Midbrain (tissue), 1 donor: Measurements from ENCODE around the gene LCN2.
A peak's percentile ranks its signal among the peaks of the same experiment; 100 is the strongest.

Source experiments
- DNase-seq: peaks from one replicate; lab custom pipeline; 2025; lab: John Stamatoyannopoulos, UW

LCN2 gene

DNA sequence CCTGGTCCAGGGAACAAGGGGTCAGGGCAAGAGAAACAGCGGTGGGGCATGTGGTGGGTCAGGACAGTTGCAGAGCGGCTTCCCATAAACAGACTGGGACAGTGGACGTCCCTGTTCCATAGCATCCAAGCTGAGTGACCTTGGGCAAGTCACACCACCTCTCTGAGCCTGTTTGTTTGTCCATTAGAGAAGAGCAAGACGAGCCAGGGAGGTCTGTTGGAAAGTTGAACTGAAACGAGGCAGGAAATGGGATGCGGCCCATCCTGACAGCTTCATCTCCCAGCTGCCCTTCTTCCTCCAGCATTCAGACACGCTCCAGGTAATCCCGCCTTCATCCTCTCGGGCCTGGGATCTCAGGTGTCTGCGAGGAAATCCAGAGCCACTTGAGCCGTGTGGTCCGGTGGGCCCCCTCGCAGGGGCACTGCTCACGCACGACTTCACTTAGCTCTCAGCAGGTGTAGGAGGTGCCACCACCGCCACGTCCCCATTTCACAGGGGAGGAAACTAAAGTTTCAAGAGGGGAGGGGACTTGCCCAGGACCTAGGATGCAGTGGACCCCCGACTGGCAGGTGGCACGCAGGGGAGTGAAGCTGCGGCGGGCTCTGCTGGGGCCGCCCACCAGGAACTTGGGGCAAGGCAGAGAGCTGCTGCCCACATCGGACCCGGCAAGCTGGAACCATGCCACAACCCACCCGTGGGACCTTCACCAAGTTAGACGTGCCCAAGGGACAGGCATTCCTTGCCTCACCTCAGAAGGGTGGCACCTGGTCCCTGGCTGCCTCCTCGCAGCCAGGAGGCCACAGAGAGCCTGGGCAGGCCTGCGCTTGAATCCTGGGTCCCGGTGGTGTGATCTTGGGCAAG, 34.7 kb upstream of the LCN2 start:
- no peak for DNase-seq

DNA sequence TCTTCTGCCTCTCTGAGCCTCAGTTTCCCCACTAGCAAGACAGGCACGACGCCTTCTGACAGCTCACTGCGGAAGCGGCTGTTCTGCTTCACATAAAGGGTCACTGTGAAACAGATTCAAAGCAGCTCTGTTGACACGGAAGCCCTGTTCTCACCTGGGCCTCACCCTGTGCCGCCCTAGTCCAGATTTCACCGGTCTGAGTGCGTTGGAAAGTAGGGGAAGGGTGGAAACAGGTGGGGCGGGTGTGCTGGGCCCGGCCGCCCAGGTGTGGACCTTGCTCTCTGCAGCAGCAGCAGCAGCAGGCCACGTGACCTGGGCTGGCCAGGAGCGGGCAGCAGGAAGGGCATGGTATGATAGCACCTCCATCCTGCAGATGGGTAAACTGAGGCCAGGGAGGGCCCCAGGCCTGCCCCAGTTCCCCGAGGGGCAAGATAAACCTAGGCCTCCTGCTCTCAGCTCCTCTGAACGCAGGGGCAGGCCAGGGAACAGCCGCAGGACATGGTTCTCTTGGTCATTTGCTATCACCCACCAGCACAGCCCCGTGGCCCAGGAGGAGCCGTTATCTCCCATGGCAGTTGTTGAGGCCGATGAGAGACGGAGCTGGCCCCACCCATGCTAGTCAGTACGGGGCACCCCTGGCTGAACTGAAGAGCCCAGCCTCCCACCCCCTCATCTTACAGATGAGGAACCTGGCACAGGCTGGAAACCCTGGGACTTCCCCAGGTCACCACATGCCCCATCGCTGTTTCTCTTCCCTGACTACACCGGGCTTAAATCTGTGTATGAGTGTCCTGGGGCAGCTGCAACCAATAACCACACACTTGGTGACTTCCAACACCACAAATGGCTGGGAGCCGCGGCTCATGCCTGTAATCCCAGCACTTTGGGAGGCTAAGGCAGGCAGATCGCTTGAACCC, 33.8 kb upstream of the LCN2 start:
- no peak for DNase-seq

DNA sequence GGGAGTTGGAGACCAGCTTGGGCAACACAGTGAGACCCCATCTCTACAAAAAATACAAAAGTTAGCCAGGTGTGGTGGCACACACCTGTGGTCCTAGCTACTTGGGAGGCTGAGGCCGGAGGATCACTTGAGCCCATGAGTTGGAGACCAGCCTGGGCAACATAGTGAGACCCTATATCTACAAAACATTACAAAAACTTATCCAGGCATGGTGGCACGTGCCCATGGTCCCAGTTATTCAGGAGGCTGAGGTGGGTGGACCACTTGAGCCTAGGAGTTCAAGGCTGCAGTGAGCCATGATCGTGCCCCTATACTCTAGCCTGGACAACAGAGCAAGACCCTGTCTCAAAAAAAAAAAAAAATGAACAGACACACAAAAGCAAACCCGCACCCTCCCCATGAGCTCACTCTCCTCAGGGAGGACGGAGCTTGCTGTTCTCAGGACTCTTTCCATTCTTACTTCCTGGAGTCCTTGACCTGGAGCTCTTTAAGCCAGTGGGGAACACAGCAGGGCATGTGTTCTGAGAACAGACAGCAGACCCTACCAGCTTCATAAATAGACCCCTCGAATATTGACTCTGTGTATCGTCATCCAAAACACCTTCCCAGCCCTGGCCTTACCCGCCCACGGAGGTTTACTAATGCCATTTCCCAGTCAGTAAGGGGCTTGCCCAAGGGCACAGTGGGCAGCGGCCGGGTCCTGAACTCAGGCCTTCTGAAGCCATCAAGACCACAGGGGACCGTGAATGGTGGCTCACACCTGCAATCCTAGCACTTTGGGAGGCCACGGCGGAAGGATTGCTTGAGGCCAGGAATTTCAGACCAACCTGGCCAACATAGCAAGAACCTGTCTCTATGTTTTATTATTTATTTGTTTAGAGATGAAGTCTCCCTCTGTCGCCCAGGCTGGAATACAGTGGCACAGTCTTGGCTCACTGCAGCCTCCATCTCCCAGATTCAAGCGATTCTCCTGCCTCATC, 32.9 kb upstream of the LCN2 start:
- no peak for DNase-seq

DNA sequence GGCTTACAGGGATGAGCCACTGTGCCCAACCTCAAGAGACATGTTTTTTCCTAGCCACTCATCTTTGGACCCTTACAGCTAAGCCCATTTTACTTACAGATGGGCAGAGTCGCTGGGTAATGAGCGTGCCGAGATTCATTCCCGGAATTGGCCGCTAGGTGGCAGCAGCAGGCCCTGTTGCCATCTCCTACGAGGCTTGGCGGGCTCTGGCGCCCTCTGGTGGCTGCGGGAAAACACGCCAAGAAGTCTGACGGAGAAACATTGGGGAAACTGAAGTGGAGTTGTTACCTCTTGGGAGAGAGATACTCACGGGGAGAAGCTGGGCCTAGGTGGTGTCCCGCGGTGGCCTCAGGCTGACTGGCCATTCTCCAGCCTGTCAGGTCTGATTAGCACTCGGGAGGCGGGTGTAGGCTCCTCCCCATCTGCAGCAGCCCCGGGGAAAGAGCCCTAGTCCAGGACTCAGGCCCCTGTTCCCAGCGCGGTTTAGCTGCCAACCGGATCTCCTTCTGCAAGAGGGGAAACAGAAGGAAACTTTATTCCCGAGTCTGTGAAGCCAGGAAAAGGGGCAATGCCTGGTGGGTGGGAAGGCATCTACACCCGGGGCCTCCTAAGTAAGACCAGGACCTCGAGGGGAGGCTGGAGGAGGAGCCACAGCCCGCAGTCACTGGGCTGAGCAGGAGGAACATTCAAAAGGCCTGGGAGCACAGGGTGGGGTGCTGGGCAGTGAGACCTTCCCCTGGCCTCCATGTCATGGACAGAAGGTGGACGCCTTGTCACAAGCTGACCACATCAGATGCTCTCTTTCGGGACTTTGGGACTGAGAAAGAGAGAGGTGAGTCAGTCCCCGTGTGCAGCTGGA, 31.4 kb upstream of the LCN2 start:
- DNase-seq = peak; percentile 92

DNA sequence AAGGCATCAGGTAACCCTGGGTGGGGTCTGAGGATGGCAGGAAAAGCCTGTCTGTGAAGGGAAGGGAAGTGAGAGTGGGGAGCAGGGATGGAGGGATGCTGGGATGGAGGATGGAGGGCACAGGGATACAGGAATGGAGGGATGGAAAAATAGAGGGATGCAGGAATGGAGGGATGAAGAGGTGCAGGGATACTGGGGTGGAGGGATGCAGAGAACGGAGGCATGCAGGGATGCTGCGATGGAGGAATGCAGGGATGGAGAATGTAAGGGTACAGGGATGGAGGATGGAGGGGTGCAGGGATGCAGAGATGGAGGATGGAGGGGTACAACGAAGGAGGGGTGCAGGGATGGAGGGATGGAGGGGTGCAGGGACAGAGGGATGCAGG, 30.8 kb upstream of the LCN2 start:
- no peak for DNase-seq

DNA sequence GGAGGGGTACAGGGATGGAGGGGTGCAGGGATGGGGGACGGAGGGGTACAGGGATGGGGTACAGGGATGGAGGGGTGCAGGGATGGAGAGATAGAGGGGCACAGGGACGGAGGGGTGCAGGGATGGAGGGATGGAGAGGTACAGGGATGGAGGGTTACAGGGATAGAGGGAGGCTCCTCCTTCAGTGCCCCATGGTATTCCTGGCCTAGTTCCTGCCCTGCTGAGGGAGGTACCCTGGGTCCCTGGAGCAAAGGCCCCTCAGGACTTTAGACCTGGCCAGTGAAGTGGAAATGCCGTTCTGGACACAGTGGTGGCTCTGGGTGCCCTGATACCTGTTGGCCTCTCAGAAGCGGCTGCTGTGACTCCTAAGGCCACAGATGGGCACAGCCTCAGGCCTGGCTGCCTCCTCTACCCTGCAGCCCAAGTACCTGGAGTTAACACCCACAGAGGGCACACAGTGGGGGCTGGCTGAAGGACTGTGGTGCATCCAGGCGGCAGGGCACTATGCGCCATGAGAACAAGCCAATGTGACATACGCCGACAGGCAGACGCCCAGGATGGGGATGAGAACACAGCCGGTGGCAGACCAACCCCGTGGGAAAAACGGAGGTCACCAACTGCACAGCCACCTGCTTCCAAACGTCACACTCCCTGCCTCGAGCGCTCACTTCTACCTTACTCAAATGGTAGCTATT, 30.1 kb upstream of the LCN2 start:
- no peak for DNase-seq

DNA sequence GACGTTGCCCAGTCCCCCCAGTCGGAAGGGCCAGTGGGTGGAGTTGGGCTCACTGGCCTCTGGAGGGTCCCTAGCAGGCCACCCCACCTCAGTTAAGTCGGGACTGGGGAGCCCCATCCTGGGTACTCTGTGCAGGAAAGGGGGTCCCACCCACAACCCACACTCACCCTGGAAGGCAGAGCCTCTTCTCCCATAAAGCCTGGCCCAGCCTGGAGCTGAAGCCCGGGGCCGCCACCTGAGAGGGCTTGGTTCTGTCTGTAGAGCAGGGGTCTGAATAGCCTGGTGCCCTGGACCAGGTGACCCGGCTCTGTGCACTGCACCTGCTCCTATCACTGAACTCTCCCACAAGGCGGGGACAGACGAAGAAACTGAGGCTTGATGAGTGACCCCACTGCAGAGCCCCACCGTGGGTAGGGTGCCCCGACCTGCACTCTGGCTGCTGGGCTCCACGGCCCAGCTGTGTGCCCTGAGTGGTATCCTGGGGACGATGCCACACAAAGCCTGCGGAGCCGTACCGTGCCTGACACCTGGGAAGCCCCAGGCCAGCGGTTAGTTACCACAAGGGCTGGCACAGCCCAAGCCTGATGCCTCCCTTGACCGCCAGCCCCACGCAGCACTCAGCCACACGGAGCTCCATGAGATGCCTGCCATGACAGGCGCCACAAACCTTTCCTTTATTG, 29.1 kb upstream of the LCN2 start:
- DNase-seq = no peak

DNA sequence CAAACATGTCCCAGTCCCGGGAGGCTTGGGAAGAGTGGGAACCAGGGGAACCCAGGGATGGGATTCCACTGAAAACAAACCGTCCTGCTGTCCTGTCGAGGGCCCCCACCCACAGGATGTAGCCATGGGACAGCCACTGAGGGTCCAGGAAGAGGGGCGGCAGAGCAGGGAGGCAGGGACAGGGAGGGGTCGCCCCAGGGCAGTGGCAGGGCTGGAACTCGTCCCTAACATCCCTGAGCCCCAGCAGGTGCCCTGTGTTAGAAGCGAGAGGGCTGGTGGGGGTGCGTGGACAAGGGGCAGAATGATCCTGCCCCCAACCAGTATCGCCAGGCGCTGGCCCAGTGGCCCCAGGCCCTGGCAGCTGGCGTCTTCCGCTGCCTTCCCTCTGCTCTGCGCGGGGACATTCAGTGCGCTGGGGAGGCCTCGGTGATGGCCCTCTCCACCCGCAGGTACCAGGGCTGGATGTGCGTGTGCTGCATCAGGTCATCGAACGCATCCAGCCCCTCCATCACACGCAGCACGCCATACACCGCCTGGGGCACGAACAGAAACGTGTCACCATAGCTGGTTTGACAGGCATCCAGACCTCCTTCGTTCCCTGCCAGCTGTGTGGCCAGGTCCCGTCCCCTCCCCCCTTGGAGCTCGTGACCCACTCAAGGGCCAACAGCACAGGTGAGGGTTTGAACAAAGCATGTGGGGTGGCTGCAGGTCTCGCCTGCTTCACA, 28.4 kb upstream of the LCN2 start:
- no peak for DNase-seq

DNA sequence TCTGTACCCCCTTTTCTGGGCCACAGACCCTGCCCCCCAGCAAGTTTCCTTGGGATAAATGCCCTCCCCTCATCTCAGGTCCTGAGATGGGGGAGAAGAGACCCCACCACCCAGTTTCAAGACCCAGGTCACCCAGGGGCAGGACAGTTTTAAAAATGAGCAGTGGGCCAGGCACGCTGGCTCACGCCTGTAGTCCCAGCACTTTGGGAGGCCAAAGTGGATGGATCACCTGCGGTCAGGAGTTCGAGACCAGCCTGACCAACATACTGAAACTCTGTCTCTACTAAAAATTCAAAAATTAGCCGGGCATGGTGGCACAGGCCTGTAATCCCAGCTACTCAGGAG, 27.8 kb upstream of the LCN2 start:
- DNase-seq = no peak

DNA sequence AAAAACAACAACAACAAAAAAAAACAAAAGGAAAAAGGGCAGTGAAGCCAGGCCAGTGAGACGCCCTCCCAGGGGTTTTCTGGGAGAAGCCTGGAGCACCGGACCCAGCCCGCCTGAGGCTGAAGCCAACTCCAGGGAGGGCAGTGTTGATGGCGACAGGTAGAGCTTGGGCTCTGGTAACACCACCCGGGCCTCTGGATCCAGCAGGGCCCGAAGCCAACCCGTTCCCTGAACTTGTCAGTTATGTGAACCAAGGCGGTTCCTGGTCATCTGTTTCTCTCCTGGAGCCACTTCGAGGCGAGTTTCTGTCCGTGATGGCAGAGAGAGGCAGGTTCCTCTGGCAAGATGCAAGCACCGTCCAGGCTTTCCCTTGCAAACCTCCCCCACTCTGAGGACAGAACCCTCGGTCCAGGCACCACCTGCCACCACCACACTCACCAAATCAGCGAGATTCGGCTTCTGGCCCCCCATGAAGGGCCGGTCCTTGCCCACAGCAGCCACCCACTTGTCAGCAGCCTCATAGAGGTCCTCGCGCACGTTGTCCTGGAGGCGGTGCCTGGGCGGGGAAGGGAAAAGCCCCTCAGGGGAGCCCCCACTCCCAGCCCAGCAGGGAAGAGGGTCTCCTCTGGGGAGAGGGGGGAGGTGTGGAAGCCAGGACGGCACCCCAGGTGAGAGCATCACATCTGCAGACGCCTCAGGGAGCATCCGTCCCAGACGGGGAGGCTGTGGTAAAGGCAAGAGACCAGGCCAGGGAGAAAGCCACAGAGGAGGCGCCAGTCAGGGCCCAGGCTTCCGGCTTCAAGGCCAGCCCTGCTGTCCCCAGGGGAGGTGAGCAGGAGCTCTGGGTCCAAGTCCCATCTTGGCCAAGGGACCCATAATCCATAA, 27.1 kb upstream of the LCN2 start:
- no peak for DNase-seq

DNA sequence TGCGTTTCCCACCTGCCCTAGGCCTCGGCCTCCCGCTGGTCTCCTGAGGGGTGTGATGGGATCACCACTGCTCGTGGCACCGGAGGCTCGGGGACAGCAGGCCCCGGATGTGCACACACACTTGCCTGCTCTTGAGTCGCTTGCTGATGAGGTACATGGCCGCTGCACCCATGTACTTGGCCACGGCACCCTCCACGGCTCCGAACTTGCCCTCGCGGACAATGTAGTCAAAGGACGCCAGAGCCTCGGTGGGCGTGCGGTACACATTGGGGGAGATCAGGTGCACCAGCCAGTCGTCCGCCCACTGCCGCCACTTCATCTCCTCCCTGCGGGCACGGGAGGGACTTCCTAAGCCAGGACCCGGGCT, 26.5 kb upstream of the LCN2 start:
- no peak for DNase-seq

DNA sequence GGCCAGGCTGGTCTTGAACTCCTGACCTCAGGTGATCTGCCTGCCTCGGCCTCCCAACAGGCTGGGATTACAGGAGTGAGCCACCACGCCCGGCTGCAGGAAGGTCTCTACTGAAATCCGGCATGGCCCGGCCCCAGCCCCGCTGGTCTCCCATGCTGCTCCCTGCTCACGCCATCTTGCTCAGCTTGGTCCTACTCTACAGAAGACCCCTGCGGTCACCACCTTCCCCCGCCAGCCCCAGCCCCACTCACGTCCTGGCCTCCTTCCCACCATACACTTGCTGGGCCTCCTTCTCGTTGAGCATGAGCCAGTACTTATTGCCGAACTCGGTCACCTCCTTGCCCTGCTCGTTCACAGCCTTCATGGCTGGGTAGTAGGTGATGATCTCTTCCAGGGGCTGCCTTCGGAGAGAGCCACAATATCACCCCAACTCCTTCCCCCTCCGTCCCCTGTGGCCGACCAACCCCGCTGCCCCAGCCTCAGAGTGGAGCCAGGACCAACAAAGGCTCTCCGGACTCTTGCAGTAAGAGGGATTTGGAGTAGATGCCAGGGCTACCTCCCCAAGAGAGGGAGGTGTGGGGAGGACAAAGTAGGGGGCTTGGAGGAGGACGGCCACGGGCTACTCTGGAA, 25.7 kb upstream of the LCN2 start:
- no peak for DNase-seq

DNA sequence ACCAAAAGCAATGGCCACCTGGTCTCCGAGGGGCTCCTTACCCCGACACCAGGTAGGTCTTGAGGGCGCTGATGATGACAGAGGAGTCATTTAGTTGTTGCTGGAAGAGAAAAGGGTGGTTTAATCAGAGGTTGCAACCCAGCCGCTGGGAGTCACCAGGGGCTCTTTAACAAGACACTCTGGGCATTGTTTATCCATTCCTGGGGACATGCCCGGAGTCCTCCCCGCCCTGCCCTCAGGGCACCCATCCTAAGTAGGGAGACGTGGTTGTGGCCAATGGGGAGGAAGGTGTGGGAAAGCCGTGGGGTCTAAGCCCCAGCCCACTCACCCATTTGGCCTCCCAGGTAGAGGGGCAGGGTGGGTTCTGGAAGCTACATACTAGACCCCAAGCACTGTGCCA, 24.8 kb upstream of the LCN2 start:
- no peak for DNase-seq

DNA sequence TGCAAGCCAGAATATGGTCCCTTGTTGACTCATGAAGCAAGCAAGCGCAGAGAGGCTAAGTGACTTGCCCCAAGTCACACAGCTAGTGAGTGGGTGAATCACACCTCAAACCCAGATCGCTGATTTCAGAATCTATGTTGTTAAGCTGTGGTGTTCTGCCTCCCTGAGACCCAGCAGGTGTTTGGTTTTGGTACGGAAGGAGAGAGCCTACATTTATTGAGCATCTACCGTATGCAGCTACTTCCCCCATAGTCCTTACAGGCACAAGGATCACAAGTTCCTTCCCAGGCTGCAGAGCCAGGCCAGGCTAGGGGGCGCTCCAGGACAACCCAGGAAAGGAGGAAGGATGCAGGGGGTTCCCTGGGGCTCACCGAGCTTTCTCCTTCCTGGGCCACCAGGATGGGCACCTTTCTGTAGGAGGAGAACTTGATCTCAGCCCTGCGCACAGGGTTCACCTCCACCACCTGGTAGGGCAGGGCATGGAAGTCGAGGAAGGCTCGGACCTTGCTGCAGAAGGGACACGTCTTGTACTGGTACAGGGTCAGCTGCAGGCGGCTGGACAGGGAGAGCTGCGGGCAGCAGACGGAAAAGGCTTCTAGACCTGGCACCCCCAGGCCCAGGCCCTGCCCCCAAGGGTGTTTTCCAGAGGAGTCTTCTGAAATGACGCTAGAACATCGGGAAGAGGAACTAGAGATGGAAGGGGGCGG, 24.2 kb upstream of the LCN2 start:
- peak; percentile 29 for DNase-seq

DNA sequence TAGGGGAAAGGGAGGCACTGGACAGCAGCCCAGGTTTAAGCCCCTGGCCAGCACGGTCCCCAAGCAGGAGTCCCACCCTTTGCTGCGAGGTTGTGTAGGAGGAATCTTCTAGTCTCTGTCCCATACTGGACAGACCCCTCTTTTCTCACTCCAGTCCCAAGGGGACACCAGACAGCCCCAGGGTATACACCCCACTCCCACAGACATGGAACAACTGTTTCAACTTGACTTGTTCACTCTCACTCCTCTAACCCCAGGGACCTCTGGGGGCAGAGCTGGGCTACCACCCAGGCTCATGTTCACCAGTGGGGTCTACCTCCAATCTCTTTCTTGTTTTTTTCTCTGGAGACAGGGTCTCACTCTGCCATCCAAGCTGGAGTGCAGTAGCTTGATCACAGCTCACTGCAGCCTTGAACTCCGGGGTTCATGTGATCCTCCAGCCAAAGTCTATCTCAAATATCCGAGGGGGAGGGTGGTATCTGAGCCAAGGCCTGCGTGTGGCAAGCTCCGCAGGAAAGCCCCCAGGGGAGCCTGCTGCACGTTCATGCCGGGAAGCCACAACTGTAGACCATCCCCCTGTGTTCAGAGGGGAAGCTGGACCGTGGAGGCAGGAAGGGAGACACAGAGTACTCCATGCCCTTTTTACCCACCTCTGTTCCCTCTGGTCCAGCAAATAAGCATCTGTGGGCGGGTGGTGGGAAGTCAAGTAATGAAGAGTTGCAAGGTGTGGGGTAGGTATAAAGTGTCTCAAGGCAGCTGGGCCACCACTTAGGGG, 23.5 kb upstream of the LCN2 start:
- DNase-seq = no peak

DNA sequence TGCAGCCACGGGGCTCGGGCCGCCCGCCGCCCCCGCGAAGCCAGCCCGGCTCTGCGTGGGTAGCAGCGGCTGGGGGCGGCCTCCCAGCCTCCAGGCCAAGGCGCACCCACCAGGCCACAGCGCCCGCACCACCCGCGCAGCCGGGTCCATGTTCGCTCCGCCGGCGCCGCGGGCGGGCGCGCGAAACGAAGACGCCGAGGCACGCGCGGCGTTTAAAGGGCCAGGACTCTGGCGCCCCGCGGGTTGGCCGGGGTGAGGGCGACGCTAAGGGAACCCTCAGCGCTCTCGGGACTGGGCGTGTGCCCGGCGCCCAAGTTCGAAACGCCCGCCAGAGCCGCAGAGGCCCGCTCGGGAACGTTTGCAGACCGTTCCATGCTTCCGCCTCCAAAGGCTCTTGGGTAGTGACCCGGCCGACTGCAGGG, 21.7 kb upstream of the LCN2 start, which contains the start of gene PTGES2:
Gene PTGES2 (minus strand): TSS at position 162 of the 422 bp plus-strand sequence. CDS start 12 bp downstream, at position 150.
- DNase-seq = peak; percentile 90
